Gastrocnemius medialis (tissue), 4 donors: ENCODE results near the gene KDELR1.
"Not testable (repeated sequence)": the region's sequence is repeated elsewhere in the genome, so short reads cannot be mapped to it uniquely, and the experiment has no call there.

Source experiments
- POLR2A ChIP-seq, 2 donors: fragments of 450-650 bp; IDR thresholded peaks; one replicate each; pipeline ENCODE4 v1.6.1; 2017; ENCODE audit warnings: antibody characterized with exemption in 2 of 2, mild to moderate bottlenecking in 2 of 2, moderate library complexity in 2 of 2
- TF ChIP-seq, protein P1 (sequence below), 5 experiments: fragments of 450-650 bp in 3 of 5; fragments of 200-600 bp in 2 of 5; sonication (generic) in 2 of 5; IDR thresholded peaks in 4 of 5; conservative IDR thresholded peaks in 1 of 5; 1 replicate in 4 of 5; 2 replicates in 1 of 5; pipeline ENCODE4 v1.5.1; 2016 to 2019; ENCODE audit warnings: antibody characterized with exemption in 5 of 5, mild to moderate bottlenecking in 3 of 5, moderate library complexity in 3 of 5

GRCh38 chr19:48392006-48392344 lies 624 bp upstream of the KDELR1 start:
- TF ChIP-seq, protein P1, sequence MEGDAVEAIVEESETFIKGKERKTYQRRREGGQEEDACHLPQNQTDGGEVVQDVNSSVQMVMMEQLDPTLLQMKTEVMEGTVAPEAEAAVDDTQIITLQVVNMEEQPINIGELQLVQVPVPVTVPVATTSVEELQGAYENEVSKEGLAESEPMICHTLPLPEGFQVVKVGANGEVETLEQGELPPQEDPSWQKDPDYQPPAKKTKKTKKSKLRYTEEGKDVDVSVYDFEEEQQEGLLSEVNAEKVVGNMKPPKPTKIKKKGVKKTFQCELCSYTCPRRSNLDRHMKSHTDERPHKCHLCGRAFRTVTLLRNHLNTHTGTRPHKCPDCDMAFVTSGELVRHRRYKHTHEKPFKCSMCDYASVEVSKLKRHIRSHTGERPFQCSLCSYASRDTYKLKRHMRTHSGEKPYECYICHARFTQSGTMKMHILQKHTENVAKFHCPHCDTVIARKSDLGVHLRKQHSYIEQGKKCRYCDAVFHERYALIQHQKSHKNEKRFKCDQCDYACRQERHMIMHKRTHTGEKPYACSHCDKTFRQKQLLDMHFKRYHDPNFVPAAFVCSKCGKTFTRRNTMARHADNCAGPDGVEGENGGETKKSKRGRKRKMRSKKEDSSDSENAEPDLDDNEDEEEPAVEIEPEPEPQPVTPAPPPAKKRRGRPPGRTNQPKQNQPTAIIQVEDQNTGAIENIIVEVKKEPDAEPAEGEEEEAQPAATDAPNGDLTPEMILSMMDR (IDR thresholded peaks at IDR 0.05 in 4 of 5, conservative IDR thresholded peaks at IDR 0.05 in 1 of 5): not testable (repeated sequence)
- TF ChIP-seq POLR2A (IDR thresholded peaks at IDR 0.05): not testable (repeated sequence)
